K562 (cell line): Measurements from ENCODE around the gene IRX5. TPM values are rescaled to one million over a fixed set of nuclear protein-coding genes. Genes with fewer than 3 reads are reported as not detected.

ENCODE experiments used
- ESRRA ChIP-seq: fragments of 450-650 bp; IDR thresholded peaks from 2 replicates; pipeline ENCODE4 v1.6.1; 2014; ENCODE audit warnings: low read depth, mild to moderate bottlenecking, moderate library complexity, borderline replicate concordance
- HDAC3 ChIP-seq: fragments of 450-650 bp; IDR thresholded peaks from 2 replicates; pipeline ENCODE4 v1.6.1; 2018; ENCODE audit warnings: borderline replicate concordance, mild to moderate bottlenecking, moderate library complexity; ENCODE audit not compliant: partially characterized antibody
- JUND ChIP-seq, 2 experiments: IDR thresholded peaks; 2 replicates in 1 of 2; 3 replicates in 1 of 2; pipeline ENCODE4 v1.6.1; 2011; ENCODE audit warnings: borderline replicate concordance in 2 of 2, low read depth in 2 of 2, low read length in 2 of 2, improper control_type of control experiment in 1 of 2, missing biosample characterization in 1 of 2, missing genetic modification characterization in 1 of 2, missing genetic modification reagents in 1 of 2
- KAT8 ChIP-seq: fragments of 450-650 bp; IDR thresholded peaks from 2 replicates; pipeline ENCODE4 v1.6.1; 2016; ENCODE audit warnings: low read depth, mild to moderate bottlenecking
- MAX ChIP-seq: sonication (generic); formaldehyde crosslinking; IDR thresholded peaks from 2 replicates; pipeline ENCODE4 v1.9.0; 2022; ENCODE audit warnings: mild to moderate bottlenecking, missing genetic modification reagents
- MXI1 ChIP-seq: IDR thresholded peaks from 2 replicates; pipeline ENCODE4 v1.6.1; 2011; ENCODE audit warnings: low read depth, mild to moderate bottlenecking, improper control_type of control experiment, low read length
- PREB ChIP-seq: sonication (generic); formaldehyde crosslinking; IDR thresholded peaks from 2 replicates; pipeline ENCODE4 v1.8.1; 2023; ENCODE audit warnings: mild to moderate bottlenecking, missing genetic modification reagents
- RBFOX2 ChIP-seq: fragments of 200-400 bp; formaldehyde crosslinking; IDR thresholded peaks from 2 replicates; pipeline ENCODE4 v1.6.1; 2017; ENCODE audit warnings: low read depth, mild to moderate bottlenecking, low read length, moderate library complexity
- RBM14 ChIP-seq: fragments of 200-400 bp; formaldehyde crosslinking; IDR thresholded peaks from 2 replicates; pipeline ENCODE4 v1.6.1; 2018; ENCODE audit warnings: low read depth, mild to moderate bottlenecking, low read length, moderate library complexity, borderline replicate concordance; ENCODE audit not compliant: insufficient read depth
- ZBED1 ChIP-seq: IDR thresholded peaks from 2 replicates; pipeline ENCODE4 v1.6.1; 2014
- ZNF174 ChIP-seq: fragments of 250-450 bp; sonication (Bioruptor Pico); IDR thresholded peaks from 2 replicates; pipeline ENCODE4 v1.4.0; 2020; ENCODE audit warnings: mild to moderate bottlenecking
- polyA plus RNA-seq, 8 experiments: library from polyadenylated mRNA; depleted of rRNA in 4 of 8; stranded (reverse) in 5 of 8; unstranded in 3 of 8; fragments of >200 nt; fragmentation: Nextera tagmentation in 2 of 8; fragmentation: Illumina TruSeq in 1 of 8; extraction: Ambion mirVana in 2 of 8; extraction: Trizol in 1 of 8; gene quantifications; 2 replicates each; pipeline versions ENCODE4 v1.2.1 to v1.2.3, GENCODE V29; 2011 to 2014; ENCODE audit warnings: inconsistent platforms in 1 of 8, missing spikeins in 1 of 8
- total RNA-seq, 7 experiments: library from RNA; depleted of rRNA in 6 of 7; stranded (reverse); fragments of >200 nt in 6 of 7; fragmentation: Illumina TruSeq in 2 of 7; extraction: Trizol in 2 of 7; gene quantifications; 2 replicates each; pipeline versions ENCODE4 v1.2.1 to v1.2.3, GENCODE V29; 2011 to 2021; ENCODE audit warnings: low replicate concordance in 1 of 7
- TF ChIP-seq, protein P1 (sequence below): fragments of 250-450 bp; sonication (Bioruptor Pico); IDR thresholded peaks from 2 replicates; pipeline ENCODE4 v1.4.0; 2020; ENCODE audit warnings: mild to moderate bottlenecking, moderate library complexity
- TF ChIP-seq, protein P2 (sequence below), 2 experiments: fragments of 450-650 bp; IDR thresholded peaks; 2 replicates each; pipeline ENCODE4 v1.6.1; 2016
- TF ChIP-seq, protein P3 (sequence below): fragments of 450-650 bp; IDR thresholded peaks from 2 replicates; pipeline ENCODE4 v1.6.1; 2016; ENCODE audit warnings: borderline replicate concordance
- TF ChIP-seq, protein P4 (sequence below): conservative IDR thresholded peaks from 2 replicates; pipeline ENCODE4 v1.6.1; 2011; ENCODE audit warnings: low read depth, mild to moderate bottlenecking, low read length; ENCODE audit not compliant: control insufficient read depth

The IRX5 gene
- total and polyA plus RNA-seq, 9 of the 15 experiments (the other 6 are each of a cell fraction or from before 2014, with no cell fraction given), result 0.20 to 4.2 (median 0.94) TPM

GRCh38 chr16:54929090-54930004, 1.3 kb upstream of the IRX5 start (continued):
- no peak for TF ChIP-seq ZBED1
- TF ChIP-seq, protein P1, sequence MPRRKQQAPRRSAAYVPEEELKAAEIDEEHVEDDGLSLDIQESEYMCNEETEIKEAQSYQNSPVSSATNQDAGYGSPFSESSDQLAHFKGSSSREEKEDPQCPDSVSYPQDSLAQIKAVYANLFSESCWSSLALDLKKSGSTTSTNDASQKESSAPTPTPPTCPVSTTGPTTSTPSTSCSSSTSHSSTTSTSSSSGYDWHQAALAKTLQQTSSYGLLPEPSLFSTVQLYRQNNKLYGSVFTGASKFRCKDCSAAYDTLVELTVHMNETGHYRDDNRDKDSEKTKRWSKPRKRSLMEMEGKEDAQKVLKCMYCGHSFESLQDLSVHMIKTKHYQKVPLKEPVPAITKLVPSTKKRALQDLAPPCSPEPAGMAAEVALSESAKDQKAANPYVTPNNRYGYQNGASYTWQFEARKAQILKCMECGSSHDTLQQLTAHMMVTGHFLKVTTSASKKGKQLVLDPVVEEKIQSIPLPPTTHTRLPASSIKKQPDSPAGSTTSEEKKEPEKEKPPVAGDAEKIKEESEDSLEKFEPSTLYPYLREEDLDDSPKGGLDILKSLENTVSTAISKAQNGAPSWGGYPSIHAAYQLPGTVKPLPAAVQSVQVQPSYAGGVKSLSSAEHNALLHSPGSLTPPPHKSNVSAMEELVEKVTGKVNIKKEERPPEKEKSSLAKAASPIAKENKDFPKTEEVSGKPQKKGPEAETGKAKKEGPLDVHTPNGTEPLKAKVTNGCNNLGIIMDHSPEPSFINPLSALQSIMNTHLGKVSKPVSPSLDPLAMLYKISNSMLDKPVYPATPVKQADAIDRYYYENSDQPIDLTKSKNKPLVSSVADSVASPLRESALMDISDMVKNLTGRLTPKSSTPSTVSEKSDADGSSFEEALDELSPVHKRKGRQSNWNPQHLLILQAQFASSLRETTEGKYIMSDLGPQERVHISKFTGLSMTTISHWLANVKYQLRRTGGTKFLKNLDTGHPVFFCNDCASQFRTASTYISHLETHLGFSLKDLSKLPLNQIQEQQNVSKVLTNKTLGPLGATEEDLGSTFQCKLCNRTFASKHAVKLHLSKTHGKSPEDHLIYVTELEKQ (CRISPR knock-in tag), result no peak
- TF ChIP-seq RBM14, result no peak
- no peak for TF ChIP-seq KAT8
- peak; percentile 56; the same call in 1 of the 2 replicates for TF ChIP-seq MXI1
- TF ChIP-seq HDAC3, result no peak
- no peak for TF ChIP-seq ESRRA
- TF ChIP-seq, protein P2, sequence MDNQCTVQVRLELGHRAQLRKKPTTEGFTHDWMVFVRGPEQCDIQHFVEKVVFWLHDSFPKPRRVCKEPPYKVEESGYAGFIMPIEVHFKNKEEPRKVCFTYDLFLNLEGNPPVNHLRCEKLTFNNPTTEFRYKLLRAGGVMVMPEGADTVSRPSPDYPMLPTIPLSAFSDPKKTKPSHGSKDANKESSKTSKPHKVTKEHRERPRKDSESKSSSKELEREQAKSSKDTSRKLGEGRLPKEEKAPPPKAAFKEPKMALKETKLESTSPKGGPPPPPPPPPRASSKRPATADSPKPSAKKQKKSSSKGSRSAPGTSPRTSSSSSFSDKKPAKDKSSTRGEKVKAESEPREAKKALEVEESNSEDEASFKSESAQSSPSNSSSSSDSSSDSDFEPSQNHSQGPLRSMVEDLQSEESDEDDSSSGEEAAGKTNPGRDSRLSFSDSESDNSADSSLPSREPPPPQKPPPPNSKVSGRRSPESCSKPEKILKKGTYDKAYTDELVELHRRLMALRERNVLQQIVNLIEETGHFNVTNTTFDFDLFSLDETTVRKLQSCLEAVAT (IDR thresholded peaks at IDR 0.05), result 0 out of 4 replicates have a peak, but pooled peaks of 1 of the 2 experiments have one; percentile 16
- no peak for TF ChIP-seq PREB
- TF ChIP-seq MAX, result no peak
- TF ChIP-seq, protein P3, sequence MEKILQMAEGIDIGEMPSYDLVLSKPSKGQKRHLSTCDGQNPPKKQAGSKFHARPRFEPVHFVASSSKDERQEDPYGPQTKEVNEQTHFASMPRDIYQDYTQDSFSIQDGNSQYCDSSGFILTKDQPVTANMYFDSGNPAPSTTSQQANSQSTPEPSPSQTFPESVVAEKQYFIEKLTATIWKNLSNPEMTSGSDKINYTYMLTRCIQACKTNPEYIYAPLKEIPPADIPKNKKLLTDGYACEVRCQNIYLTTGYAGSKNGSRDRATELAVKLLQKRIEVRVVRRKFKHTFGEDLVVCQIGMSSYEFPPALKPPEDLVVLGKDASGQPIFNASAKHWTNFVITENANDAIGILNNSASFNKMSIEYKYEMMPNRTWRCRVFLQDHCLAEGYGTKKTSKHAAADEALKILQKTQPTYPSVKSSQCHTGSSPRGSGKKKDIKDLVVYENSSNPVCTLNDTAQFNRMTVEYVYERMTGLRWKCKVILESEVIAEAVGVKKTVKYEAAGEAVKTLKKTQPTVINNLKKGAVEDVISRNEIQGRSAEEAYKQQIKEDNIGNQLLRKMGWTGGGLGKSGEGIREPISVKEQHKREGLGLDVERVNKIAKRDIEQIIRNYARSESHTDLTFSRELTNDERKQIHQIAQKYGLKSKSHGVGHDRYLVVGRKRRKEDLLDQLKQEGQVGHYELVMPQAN, result no peak
- TF ChIP-seq ZNF174, result no peak
- peak; percentile 64; the same call in 1 of the 2 replicates for TF ChIP-seq RBFOX2
- TF ChIP-seq, protein P4, sequence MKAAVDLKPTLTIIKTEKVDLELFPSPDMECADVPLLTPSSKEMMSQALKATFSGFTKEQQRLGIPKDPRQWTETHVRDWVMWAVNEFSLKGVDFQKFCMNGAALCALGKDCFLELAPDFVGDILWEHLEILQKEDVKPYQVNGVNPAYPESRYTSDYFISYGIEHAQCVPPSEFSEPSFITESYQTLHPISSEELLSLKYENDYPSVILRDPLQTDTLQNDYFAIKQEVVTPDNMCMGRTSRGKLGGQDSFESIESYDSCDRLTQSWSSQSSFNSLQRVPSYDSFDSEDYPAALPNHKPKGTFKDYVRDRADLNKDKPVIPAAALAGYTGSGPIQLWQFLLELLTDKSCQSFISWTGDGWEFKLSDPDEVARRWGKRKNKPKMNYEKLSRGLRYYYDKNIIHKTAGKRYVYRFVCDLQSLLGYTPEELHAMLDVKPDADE, result 0 out of 2 replicates have a peak, but pooled peaks have one; percentile 11
- peak; percentile 70 for TF ChIP-seq JUND (IDR thresholded peaks at IDR 0.05; ENCODE audit: borderline replicate concordance, low read depth, low read length)
- TF ChIP-seq JUND (tag; IDR thresholded peaks at IDR 0.05; ENCODE audit: borderline replicate concordance, low read depth, low read length), result peak; percentile 27; the same call in 1 of the 3 replicates
